ENCODE results near the gene MBP.

The MBP gene

DNA sequence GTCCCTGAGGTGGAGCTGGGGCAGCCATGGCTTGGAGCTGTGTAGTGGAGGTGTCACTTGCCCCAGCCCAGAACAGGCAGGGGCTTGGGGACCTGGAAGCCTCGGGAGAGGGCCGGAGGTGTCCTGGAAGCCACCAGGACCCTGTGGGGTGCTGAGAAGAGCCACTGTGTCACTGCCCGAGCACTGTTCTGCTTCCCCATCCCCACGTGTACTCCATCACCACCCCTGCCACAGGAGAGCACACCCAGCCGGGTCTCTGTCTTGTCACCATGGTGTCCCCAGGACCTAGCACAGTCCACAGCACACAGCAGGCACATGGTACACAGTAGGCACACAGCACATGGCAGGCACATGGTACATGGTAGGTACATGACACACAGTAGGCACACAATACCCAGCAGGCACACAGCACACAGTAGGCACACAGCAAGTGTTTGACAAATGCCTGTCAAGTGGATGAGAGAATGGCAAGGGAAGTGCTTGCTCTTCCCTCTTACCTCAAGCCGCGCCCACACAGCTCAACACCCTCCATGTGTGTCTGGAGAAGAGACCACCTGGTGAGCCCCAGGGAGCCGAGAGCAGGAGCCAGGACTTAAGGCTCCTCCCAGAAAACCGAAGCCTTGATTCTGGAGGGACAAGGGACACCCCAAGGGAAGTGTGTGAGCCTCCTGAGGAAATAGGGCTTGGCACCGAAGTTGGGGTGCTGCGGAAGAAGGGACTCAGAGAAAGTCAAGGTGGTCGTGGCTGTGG lies 13.3 kb downstream of the MBP start:
- H3K27ac Mint-ChIP-seq, result peak overlapping the region; percentile 80
- no peak overlapping the region for H3K4me3 Mint-ChIP-seq
- peaks cover 3% of the 10 kb centered on the region for H3K9me3 Mint-ChIP-seq

GRCh38 chr18:77118256-77119090 lies 14.1 kb downstream of the MBP start:
- Mint-ChIP-seq H3K27ac (peak overlapping the region; percentile 80), H3K9me3 (peaks cover 3% of the 10 kb centered on the region), H3K27me3 (no peaks in the 10 kb centered on the region), H3K4me3 (no peak overlapping the region), H3K4me1 (peaks cover 33% of the 10 kb centered on the region), H3K36me3 (peaks cover 6% of the 10 kb centered on the region)
- ATAC-seq (ENCODE audit: low read depth) (no peak), DNase-seq (ENCODE audit: low spot score in 2 of 2) (no peak)

More for the DNA sequence above, 13.3 kb downstream of the MBP start:
- DNase-seq (ENCODE audit: low spot score in 2 of 2) (no peak), ATAC-seq (ENCODE audit: low read depth) (no peak)
- Mint-ChIP-seq H3K4me1 (peaks cover 39% of the 10 kb centered on the region), H3K27me3 (no peaks in the 10 kb centered on the region), H3K36me3 (peaks cover 6% of the 10 kb centered on the region)

DNA sequence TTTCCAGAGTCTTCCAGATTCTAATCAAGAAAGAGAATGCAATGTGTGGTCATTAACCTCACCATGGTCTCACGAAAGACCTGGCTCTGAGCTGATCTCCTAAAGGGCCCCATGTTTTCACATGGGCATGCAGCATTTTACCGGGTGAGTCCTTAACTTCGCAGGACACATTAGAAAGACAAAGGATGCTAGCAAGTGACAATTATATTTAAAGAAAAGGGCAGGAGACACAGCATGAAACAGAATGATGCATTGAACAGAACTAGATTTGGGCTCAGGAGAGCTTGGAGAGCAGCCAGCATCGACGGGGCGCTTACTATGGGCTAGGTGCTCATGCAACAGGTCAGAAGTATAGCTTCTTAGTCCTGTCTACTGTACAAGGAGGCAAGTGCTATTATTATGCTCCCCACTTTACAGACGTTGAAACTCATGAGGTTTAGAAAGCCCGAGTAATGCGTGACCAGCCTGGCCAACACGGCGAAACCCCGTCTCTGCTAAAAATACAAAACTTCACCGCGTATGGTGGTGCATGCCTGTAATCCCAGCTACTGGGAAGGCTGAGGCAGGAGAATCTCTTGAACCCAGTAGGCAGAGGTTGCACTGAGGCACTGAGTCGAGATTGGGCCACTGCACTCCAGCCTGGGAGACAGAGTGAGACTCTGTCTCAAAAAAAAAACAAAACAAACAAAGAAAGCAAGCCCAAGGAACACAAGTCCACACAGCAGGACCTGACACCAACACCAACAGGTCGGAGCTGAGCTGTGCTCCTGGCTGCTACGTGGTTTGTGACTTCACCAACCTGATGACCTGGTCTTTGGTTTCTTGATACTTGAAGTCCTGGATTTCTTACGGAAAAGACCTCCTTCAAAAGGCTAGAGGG lies 16.1 kb downstream of the MBP start:
- DNase-seq (ENCODE audit: low spot score in 2 of 2), result no peak
- H3K4me3 Mint-ChIP-seq, result no peak overlapping the region

GRCh38 chr18:77115192-77115953 lies 17.2 kb downstream of the MBP start:
- DNase-seq (ENCODE audit: low spot score in 2 of 2), result no peak
- peaks cover 19% of the 10 kb centered on the region for H3K36me3 Mint-ChIP-seq
- peaks cover 3% of the 10 kb centered on the region for H3K9me3 Mint-ChIP-seq
- H3K4me3 Mint-ChIP-seq, result no peak overlapping the region
- H3K27me3 Mint-ChIP-seq, result no peaks in the 10 kb centered on the region
- H3K27ac Mint-ChIP-seq, result no peak overlapping the region
- H3K4me1 Mint-ChIP-seq, result peaks cover 27% of the 10 kb centered on the region
- no peak for ATAC-seq (ENCODE audit: low read depth)

More for the DNA sequence above, 16.1 kb downstream of the MBP start:
- no peak for ATAC-seq (ENCODE audit: low read depth)
- peaks cover 3% of the 10 kb centered on the region for H3K9me3 Mint-ChIP-seq
- peak overlapping the region; percentile 57 for H3K27ac Mint-ChIP-seq
- H3K4me1 Mint-ChIP-seq, result peaks cover 30% of the 10 kb centered on the region
- no peaks in the 10 kb centered on the region for H3K27me3 Mint-ChIP-seq
- H3K36me3 Mint-ChIP-seq, result peaks cover 19% of the 10 kb centered on the region

GRCh38 chr18:77114415-77115191 lies 18.0 kb downstream of the MBP start:
- Mint-ChIP-seq H3K4me3 (no peak overlapping the region), H3K4me1 (peaks cover 24% of the 10 kb centered on the region), H3K27me3 (no peaks in the 10 kb centered on the region), H3K9me3 (peaks cover 3% of the 10 kb centered on the region), H3K27ac (no peak overlapping the region), H3K36me3 (peaks cover 19% of the 10 kb centered on the region)
- ATAC-seq (ENCODE audit: low read depth) (no peak), DNase-seq (ENCODE audit: low spot score in 2 of 2) (no peak)

- no peaks in the 10 kb centered on the region for H3K27me3 Mint-ChIP-seq
- H3K27ac Mint-ChIP-seq, result no peak overlapping the region
- no peak overlapping the region for H3K4me3 Mint-ChIP-seq
- H3K36me3 Mint-ChIP-seq, result peaks cover 18% of the 10 kb centered on the region
- ATAC-seq (ENCODE audit: low read depth) (no peak), DNase-seq (ENCODE audit: low spot score in 2 of 2) (no peak)
- peaks cover 24% of the 10 kb centered on the region for H3K4me1 Mint-ChIP-seq
- peaks cover 3% of the 10 kb centered on the region for H3K9me3 Mint-ChIP-seq
Observed at GRCh38 chr18:77114152-77114414, 18.5 kb downstream of the MBP start.

GRCh38 chr18:77113361-77114151 lies 19.0 kb downstream of the MBP start:
- H3K27me3 Mint-ChIP-seq, result no peaks in the 10 kb centered on the region
- H3K36me3 Mint-ChIP-seq, result peaks cover 17% of the 10 kb centered on the region
- no peak overlapping the region for H3K27ac Mint-ChIP-seq
- ATAC-seq (ENCODE audit: low read depth) (no peak), DNase-seq (ENCODE audit: low spot score in 2 of 2) (no peak)
- no peak overlapping the region for H3K4me3 Mint-ChIP-seq
- peaks cover 25% of the 10 kb centered on the region for H3K4me1 Mint-ChIP-seq
- H3K9me3 Mint-ChIP-seq, result peaks cover 1% of the 10 kb centered on the region

DNA sequence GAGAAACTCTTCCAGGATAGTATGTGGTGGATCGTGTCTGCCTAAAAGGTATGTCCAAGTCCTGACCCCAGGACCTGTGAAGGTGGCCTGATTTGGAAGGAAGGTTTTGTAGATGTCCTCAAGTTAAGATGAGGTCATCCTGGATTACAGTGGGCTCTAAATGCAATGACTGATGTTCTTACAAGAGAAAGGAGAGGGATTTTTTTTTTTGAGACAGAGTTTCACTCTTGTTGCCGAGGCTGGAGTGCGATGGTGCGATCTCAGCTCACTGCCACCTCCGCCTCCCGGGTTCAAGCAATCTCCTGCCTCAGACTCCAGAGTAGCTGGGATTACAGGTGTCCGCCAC lies 19.9 kb downstream of the MBP start:
- H3K4me1 Mint-ChIP-seq, result peaks cover 31% of the 10 kb centered on the region
- DNase-seq (ENCODE audit: low spot score in 2 of 2) (no peak), ATAC-seq (ENCODE audit: low read depth) (no peak)
- no peaks in the 10 kb centered on the region for H3K9me3 Mint-ChIP-seq
- H3K27me3 Mint-ChIP-seq, result no peaks in the 10 kb centered on the region
- H3K4me3 Mint-ChIP-seq, result no peak overlapping the region
- no peak overlapping the region for H3K27ac Mint-ChIP-seq
- peaks cover 16% of the 10 kb centered on the region for H3K36me3 Mint-ChIP-seq

- Mint-ChIP-seq H3K27ac (peak overlapping the region; percentile 42), H3K9me3 (no peaks in the 10 kb centered on the region), H3K27me3 (no peaks in the 10 kb centered on the region), H3K36me3 (peaks cover 17% of the 10 kb centered on the region), H3K4me1 (peaks cover 35% of the 10 kb centered on the region), H3K4me3 (no peak overlapping the region)
- ATAC-seq (ENCODE audit: low read depth), result no peak
- DNase-seq (ENCODE audit: low spot score in 2 of 2), result no peak
Observed at GRCh38 chr18:77111951-77112746, 20.4 kb downstream of the MBP start.

DNA sequence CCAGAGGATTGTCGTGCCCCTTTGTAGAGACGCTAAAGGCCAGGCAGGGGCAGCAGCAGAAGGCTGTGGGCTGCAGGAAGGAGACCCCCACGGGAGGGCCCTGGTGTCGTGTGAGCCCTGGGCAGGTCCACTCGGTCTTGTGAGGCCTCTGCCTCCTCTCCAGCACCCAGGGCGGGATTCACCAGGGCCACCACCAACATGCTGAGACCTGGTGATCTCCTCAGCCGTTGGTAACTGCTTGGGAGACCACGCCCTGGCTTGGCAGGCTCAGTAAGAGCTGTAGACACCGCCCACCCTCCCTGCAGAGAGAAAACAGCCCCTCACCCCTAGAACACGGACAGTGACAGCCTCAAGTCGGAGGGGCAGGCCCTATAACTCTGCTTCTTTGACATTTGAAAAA lies 21.1 kb downstream of the MBP start:
- no peaks in the 10 kb centered on the region for H3K27me3 Mint-ChIP-seq
- ATAC-seq (ENCODE audit: low read depth) (no peak), DNase-seq (ENCODE audit: low spot score in 2 of 2) (no peak)
- H3K36me3 Mint-ChIP-seq, result peaks cover 19% of the 10 kb centered on the region
- H3K4me1 Mint-ChIP-seq, result peaks cover 40% of the 10 kb centered on the region
- H3K9me3 Mint-ChIP-seq, result no peaks in the 10 kb centered on the region
- H3K4me3 Mint-ChIP-seq, result no peak overlapping the region
- H3K27ac Mint-ChIP-seq, result peak overlapping the region; percentile 42

- DNase-seq (ENCODE audit: low spot score in 2 of 2), result no peak
- H3K27me3 Mint-ChIP-seq, result no peaks in the 10 kb centered on the region
- peaks cover 45% of the 10 kb centered on the region for H3K4me1 Mint-ChIP-seq
- H3K27ac Mint-ChIP-seq, result peak overlapping the region; percentile 35
- no peaks in the 10 kb centered on the region for H3K9me3 Mint-ChIP-seq
- peaks cover 19% of the 10 kb centered on the region for H3K36me3 Mint-ChIP-seq
- ATAC-seq (ENCODE audit: low read depth), result no peak
- H3K4me3 Mint-ChIP-seq, result no peak overlapping the region
Observed at GRCh38 chr18:77110936-77111335, 21.6 kb downstream of the MBP start.

DNA sequence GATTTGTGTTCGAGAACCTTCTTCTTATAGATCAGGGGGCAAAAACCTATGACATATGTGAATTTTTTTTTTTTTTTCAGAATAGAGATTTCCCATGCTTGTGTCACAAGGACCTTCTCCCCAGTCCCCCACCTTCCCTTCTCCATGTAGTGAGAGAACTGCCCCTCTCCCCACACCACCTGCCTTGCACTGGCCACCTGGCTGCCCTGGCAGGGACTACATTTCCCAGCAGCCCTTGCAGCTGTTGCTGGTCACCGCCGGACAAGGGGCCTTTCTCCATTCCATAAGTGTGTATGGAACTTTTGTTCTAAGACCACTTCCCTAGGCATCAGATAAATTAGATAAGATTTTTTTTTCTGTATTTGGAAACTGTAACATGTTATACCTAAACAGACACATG lies 22.2 kb downstream of the MBP start:
- H3K9me3 Mint-ChIP-seq, result peaks cover 1% of the 10 kb centered on the region
- no peak overlapping the region for H3K4me3 Mint-ChIP-seq
- peak overlapping the region; percentile 66 for H3K27ac Mint-ChIP-seq
- no peak for ATAC-seq (ENCODE audit: low read depth)
- H3K27me3 Mint-ChIP-seq, result no peaks in the 10 kb centered on the region
- H3K4me1 Mint-ChIP-seq, result peaks cover 50% of the 10 kb centered on the region
- DNase-seq (ENCODE audit: low spot score in 2 of 2), result no peak
- H3K36me3 Mint-ChIP-seq, result peaks cover 24% of the 10 kb centered on the region
